Right hindlimb (tissue), 1 donor: ENCODE results near the gene MAGED4B.
"Not testable (repeated sequence)": the region's sequence is repeated elsewhere in the genome, so short reads cannot be mapped to it uniquely, and the experiment has no call there.

Experiments used
- DNase-seq: peaks from one replicate; pipeline ENCODE4 v3.0.0-alpha.2; 2018

MAGED4B gene, protein sequence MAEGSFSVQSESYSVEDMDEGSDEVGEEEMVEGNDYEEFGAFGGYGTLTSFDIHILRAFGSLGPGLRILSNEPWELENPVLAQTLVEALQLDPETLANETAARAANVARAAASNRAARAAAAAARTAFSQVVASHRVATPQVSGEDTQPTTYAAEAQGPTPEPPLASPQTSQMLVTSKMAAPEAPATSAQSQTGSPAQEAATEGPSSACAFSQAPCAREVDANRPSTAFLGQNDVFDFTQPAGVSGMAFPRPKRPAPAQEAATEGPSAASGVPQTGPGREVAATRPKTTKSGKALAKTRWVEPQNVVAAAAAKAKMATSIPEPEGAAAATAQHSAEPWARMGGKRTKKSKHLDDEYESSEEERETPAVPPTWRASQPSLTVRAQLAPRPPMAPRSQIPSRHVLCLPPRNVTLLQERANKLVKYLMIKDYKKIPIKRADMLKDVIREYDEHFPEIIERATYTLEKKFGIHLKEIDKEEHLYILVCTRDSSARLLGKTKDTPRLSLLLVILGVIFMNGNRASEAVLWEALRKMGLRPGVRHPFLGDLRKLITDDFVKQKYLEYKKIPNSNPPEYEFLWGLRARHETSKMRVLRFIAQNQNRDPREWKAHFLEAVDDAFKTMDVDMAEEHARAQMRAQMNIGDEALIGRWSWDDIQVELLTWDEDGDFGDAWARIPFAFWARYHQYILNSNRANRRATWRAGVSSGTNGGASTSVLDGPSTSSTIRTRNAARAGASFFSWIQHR

DNA sequence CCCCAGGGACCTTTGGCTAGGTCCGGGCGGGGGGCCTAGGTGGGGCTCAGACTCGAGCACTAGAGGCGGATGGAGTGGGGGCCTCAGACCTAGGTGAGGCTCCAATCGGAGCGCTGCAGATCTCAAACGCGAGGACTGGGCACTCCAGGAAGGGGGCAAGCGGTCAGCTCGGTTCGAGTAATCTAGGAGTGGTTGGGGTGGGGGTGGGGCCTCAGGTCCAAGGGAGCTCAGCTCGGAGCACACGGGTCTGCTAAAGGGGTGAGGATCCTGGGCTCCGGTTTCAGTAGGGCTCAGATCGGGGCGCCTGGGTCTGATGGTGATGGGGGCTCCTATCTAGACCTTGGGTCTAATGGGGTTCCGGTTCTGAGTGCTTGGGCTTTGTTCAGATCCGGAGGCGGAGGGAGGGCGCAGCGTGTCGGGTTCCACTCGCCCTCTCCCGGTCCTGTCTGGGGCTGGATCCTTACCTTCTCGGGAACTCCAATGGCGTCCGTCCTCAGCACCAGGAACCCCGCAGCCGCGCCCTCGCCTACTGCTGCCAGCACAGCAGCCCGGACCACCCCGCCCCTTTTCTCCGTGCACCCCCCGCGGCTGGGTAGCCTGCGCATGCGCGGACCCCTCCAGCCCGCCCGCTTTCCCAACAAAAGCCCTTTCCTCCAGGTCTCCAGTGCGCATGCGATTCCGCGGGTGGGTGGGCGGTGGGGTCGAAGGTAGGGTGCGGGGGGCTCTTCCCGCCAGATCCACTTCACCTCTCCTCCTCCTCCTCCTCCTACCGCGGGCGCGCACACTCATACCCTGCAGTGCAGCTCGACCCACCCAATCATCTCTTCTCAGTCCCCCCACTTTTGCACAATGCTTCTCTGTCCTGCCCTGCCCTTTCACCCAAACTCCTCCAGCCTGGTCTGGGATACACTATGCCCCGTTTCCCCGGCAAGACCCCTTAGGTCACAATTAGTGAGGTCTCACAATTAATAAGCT lies at the start of gene MAGED4B:
MAGED4B (minus strand) TSS at position 518 of the 975 bp plus-strand sequence. CDS start 1,011 bp downstream, outside the sequence.
- DNase-seq = not testable (repeated sequence)

DNA sequence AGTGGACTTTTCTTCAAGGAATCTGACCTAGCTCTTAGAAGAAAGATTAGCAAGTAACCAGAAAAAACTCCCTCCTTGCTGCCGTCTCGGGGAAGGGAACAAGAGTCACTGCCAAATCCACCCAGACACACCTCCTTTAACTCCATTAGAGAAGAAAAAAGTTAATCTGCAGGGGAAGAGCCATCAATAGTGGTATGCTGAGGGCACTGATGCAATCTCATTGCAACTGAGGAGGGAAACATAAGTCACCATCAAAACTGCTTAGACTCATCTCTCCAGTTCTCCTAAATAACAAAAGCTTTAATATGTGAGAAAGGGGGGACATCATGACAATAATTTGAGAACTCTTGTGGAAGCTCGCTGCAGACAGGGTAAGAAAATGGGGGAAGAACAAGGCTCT lies 49.3 kb upstream of the MAGED4B start:
- no peak for DNase-seq

DNA sequence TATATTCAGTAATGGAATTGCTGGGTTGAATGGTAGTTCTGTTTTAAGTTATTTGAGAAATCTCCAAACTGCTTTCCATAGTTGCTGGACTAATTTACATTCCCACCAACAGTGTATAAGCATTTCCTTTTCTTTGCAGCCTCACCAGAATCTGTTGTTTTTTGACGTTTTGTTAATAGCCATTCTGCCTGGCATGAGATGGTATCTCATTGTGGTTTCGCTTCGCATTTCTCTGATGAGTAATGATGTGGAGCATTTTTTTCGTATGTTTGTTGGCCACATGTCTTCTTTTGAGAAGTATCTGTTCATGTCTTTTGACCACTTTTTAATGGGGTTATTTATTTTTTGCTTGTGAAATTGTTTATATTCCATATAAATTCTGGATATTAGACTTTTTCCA lies 13.6 kb upstream of the MAGED4B start:
- no peak for DNase-seq

DNA sequence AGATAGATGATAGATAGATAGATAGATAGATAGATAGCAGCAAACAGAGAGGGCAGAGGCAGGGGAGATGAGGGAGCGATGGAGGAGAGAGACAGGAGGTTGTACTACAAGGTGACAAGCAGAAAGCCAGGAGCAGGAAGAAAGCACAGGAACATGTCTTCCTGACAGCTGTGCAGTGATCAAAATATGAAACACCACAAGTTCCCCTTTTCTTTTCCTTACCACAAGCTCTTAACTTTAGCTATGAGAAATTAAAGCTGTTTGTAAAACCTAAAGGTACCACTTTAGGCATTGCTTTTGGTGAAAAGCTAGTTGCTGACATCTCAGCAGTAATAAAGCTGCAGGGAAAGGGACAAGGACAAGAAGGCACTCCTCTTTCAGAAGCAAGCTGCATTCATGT lies 9.1 kb upstream of the MAGED4B start:
- no peak for DNase-seq

DNA sequence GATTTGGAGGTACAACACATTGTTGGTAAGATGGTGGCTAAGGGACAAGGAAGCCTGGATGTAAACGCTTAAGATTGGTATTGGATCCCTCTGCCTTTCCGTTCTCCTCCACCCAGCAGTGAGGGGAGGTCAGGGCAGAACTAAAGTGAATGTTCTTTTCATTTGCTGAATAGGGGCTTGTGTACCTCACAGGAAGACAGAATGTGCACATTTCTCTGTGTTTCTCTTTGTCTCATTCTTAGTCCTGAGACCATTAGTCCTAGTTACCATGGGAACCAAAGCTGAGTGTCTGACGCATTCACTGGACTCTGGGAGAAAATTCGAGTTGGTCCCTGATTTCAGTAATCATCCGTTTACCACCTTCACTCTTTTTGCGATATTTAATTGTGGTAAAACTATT lies 26.7 kb downstream of the MAGED4B start:
- not testable (repeated sequence) for DNase-seq

DNA sequence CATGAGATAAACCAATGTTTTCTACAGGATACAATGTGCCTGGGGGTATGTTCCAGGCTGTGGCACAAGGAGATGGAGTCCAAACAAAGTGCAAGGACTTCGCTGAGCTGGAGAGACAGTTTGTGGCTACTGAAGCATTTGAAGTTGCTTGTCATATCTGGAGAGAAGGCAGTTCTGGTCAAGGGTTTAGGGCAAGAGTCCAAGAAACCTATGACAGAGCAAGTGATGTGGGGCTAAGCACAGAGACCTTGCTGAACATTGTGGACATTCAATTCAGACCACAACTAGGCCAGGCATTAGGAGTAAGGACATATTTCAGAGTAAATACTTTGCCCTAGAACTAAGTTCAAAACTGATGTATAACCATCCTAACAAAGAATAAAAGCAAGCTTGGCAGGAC lies 34.8 kb downstream of the MAGED4B start:
- DNase-seq = no peak

DNA sequence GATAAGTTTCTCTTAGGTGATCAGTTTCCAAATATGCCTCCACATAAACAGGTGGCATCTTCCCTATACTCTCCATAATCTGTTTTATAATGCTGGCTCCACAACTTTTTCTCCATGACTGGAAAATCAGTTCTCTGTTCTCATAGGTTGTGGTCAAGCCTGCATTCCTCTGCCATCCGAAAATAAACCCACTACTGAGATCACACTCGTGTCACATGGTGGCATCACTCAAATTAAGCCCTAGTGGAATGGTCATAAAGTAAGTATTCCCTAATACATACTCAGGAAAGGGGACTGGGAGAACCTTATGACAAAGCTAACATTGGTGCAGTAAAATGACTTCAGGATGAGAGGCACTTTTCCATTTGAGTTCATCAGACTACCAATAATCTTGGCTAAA lies 37.6 kb downstream of the MAGED4B start:
- no peak for DNase-seq

DNA sequence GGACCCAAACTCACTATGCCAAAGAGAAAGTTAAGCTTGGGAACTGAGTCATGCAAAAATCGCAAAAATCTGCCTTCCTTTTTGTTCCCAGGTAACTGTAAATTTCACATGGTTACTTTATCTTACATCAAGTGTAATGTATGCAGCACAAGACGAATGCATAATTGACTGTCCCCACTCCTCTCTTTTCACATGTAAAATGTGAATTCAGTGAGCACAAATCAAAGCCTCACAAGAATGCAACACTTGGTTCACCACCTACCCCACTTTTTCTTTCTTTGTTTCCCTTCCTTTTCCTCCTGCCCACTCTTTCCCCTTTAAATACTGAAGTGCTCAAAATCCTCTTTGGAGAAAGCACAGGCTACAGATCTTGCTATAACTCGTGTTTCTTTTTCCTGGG lies 53.2 kb downstream of the MAGED4B start:
- no peak for DNase-seq
